ENCODE measurements around the gene CIITA.

The CIITA gene

GRCh38 chr16:10888320-10888937 lies 11.4 kb downstream of the CIITA start:
- TF ChIP-seq CTCF (conservative IDR thresholded peaks at IDR 0.05) = no peak
- no peak overlapping the region for H3K27ac ChIP-seq

GRCh38 chr16:10889855-10890254 lies 12.9 kb downstream of the CIITA start:
- H3K27ac ChIP-seq = no peak overlapping the region

DNA sequence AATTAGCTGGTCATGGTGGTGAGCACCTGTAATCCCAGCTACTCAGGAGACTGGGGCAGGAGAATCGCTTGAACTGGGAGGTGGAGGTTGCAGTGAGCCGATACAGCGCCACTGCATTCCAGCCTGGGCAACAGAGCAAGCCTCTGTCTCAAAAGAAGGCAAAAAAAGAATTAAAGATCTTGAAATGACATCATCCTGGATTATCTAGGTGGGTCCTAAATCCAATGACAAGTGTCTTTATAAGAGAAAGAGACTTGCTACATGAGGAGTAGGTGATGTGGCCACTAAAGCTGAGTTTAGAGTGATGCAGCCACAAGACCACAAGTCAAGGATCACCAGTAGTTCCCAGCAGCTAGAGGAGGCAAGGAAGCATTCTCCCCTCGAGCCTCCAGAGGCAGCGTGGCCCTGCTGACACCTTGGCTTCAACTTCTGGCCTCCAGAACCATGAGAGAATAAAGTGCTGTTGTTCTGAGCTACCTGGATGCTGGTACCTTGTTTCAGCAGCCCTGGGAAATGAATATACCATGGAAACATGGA lies 15.8 kb downstream of the CIITA start:
- H3K27ac ChIP-seq = no peak overlapping the region
- no peak for TF ChIP-seq CTCF (conservative IDR thresholded peaks at IDR 0.05)

More at GRCh38 chr16:10889855-10890254, 12.9 kb downstream of the CIITA start:
- TF ChIP-seq CTCF (conservative IDR thresholded peaks at IDR 0.05) = no peak

DNA sequence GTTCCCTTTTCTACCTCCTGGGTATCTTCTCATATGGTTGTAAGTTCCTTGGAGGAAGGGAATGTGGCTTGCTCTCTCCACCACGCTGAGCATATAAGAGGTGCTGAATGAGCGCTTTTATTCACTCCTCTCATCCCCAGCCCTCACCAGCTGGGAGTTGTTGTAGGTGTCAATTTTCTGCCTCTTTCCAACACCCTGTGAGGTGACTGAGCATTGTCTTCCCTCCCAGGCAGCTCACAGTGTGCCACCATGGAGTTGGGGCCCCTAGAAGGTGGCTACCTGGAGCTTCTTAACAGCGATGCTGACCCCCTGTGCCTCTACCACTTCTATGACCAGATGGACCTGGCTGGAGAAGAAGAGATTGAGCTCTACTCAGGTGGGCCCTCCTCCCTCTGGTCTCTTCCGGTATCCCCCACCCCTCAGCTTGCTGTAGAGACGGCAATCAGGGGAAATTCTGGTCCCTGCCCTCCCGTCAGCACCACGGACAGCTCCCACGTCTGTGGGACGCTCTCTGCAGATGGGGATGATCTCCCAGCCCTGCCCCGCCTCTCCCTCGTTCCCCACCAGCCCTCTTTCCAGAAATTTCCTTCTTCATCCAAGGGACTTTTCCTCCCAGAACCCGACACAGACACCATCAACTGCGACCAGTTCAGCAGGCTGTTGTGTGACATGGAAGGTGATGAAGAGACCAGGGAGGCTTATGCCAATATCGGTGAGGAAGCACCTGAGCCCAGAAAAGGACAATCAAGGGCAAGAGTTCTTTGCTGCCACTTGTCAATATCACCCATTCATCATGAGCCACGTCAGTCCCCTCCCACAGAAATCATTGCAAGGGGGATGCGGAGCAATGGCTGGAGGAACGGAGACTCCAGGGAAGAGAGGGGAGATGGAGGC lies 18.3 kb downstream of the CIITA start:
- TF ChIP-seq CTCF (conservative IDR thresholded peaks at IDR 0.05) = no peak
- no peak overlapping the region for H3K27ac ChIP-seq

DNA sequence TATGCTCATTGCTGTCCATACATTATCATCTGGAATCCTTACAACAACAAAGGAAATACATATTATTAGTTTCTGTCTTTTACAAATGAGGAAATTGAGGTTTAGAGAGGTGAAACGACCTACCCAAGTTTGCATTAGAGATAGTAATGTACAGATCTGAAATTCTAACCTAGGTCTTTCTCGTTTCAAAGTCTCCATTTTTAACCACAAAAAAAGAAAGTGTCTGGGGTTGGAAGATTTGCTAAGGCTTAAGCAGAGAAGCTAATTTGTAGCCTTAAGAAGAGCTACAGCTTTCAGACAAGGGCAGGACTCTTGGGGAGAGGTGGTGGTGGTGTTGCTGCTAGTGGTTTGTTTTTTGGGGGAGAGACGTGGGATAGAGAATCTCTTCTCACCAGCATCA lies 19.2 kb downstream of the CIITA start:
- no peak overlapping the region for H3K27ac ChIP-seq
- no peak for TF ChIP-seq CTCF (conservative IDR thresholded peaks at IDR 0.05)

DNA sequence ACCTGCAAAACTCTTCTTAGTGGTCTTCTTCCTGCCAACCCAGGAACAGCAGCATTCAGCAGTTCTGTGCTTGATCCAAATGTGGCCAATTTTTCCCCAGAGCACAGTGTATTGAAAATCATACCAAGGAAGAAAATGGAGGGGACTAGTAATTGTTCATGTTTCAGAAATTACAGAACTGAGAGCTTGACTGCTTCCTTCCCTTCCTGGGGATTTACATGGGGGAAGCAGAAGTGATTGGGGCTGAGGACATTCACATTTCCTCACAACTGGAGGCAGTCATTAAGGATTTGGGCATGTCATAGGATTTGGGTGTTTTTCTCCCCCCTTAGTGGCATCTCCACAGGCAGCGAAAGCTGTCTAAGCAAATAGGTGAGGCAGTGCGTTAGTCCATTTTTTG lies 19.7 kb downstream of the CIITA start:
- no peak for TF ChIP-seq CTCF (conservative IDR thresholded peaks at IDR 0.05)
- H3K27ac ChIP-seq = no peak overlapping the region

- no peak for TF ChIP-seq CTCF (conservative IDR thresholded peaks at IDR 0.05)
- no peak overlapping the region for H3K27ac ChIP-seq
These were observed 20.1 kb downstream of the CIITA start for GRCh38 chr16:10897134-10897533.

Data from VCaP (cell line).